Progenitor cell of endocrine pancreas (in vitro differentiated cells): ENCODE data around the gene ATP12A. TPM values are rescaled to one million over a fixed set of nuclear protein-coding genes. Genes with fewer than 3 reads are reported as not detected.
A peak's percentile ranks its signal among the peaks of the same experiment; 100 is the strongest.

Source experiments
- DNase-seq: peaks from one replicate; pipeline ENCODE4 v3.0.0; 2021; ENCODE audit warnings: low spot score; ENCODE audit not compliant: unreplicated experiment
- H3K27ac Mint-ChIP-seq: 2 replicates; pipeline ENCODE4 v1.8.0; 2021; ENCODE audit warnings: mild to moderate bottlenecking, moderate library complexity, mixed read lengths
- H3K27me3 Mint-ChIP-seq: 2 replicates; pipeline ENCODE4 v1.8.0; 2021; ENCODE audit warnings: mixed read lengths
- H3K36me3 Mint-ChIP-seq: 2 replicates; pipeline ENCODE4 v1.8.0; 2022; ENCODE audit warnings: mixed read lengths; ENCODE audit not compliant: insufficient read depth
- H3K4me1 Mint-ChIP-seq: 2 replicates; pipeline ENCODE4 v1.8.0; 2021; ENCODE audit warnings: low read depth, mixed read lengths
- H3K4me3 Mint-ChIP-seq: 2 replicates; pipeline ENCODE4 v1.8.0; 2021; ENCODE audit warnings: low read depth, mild to moderate bottlenecking, moderate library complexity, mixed read lengths
- H3K9me3 Mint-ChIP-seq: 2 replicates; pipeline ENCODE4 v1.8.0; 2021; ENCODE audit warnings: low read depth, mixed read lengths
- CTCF ChIP-seq: fragments of 200-600 bp; sonication (generic); IDR thresholded peaks from one replicate; pipeline ENCODE4 v1.5.0; 2021; ENCODE audit warnings: antibody characterized with exemption, mild to moderate bottlenecking; ENCODE audit not compliant: unreplicated experiment
- total RNA-seq: library from RNA; stranded (reverse); gene quantifications from 2 replicates; pipeline ENCODE4 v1.2.1, GENCODE V29; 2021

ATP12A gene
- total RNA-seq, 1 donor from 2014 or later, result 1.9 TPM

DNA sequence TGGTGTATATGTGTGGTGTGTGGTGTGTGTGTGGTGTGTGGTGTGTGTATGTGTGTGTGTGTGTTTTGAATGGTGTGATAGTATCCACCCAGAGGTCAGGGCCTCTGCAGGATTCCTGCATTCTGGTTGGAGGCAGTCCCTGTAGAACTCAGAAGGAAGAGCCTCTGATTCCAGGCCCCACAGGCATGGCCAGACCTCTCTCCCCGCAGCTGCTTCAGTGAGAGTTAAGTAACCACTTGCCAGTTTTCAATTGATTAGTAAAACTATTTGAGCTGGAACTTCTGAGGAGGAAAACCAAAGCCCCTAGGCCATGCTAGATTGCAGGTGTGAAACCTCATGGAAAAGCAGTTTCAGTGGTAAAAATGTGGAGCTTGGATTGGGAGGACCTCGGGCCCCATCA lies 2.1 kb downstream of the ATP12A start:
- Mint-ChIP-seq H3K36me3 (no peaks in the 10 kb centered on the region), H3K27me3 (peaks cover 23% of the 10 kb centered on the region), H3K9me3 (no peaks in the 10 kb centered on the region), H3K4me3 (no peak overlapping the region), H3K27ac (peak overlapping the region; percentile 84), H3K4me1 (peaks cover 34% of the 10 kb centered on the region)
- DNase-seq, result no peak
- no peak for TF ChIP-seq CTCF

GRCh38 chr13:24683351-24683750 lies 3.1 kb downstream of the ATP12A start:
- H3K4me1 Mint-ChIP-seq, result peaks cover 44% of the 10 kb centered on the region
- no peak overlapping the region for H3K4me3 Mint-ChIP-seq
- no peaks in the 10 kb centered on the region for H3K36me3 Mint-ChIP-seq
- peaks cover 15% of the 10 kb centered on the region for H3K27me3 Mint-ChIP-seq
- peak overlapping the region; percentile 80 for H3K27ac Mint-ChIP-seq
- TF ChIP-seq CTCF, result no peak
- no peak for DNase-seq
- no peaks in the 10 kb centered on the region for H3K9me3 Mint-ChIP-seq

GRCh38 chr13:24683838-24684599 lies 3.8 kb downstream of the ATP12A start:
- peak; percentile 91 for TF ChIP-seq CTCF
- Mint-ChIP-seq H3K4me1 (peaks cover 49% of the 10 kb centered on the region), H3K27me3 (peaks cover 11% of the 10 kb centered on the region), H3K36me3 (no peaks in the 10 kb centered on the region), H3K9me3 (no peaks in the 10 kb centered on the region), H3K27ac (peak overlapping the region; percentile 80), H3K4me3 (no peak overlapping the region)
- peak; percentile 67 for DNase-seq

GRCh38 chr13:24684600-24684998 lies 4.4 kb downstream of the ATP12A start:
- Mint-ChIP-seq H3K4me3 (no peak overlapping the region), H3K4me1 (peaks cover 50% of the 10 kb centered on the region), H3K27me3 (peaks cover 5% of the 10 kb centered on the region), H3K36me3 (no peaks in the 10 kb centered on the region), H3K27ac (no peak overlapping the region), H3K9me3 (no peaks in the 10 kb centered on the region)
- TF ChIP-seq CTCF, result no peak
- DNase-seq, result no peak

GRCh38 chr13:24685314-24685713 lies 5.1 kb downstream of the ATP12A start:
- no peaks in the 10 kb centered on the region for H3K9me3 Mint-ChIP-seq
- H3K4me3 Mint-ChIP-seq, result no peak overlapping the region
- peaks cover 46% of the 10 kb centered on the region for H3K4me1 Mint-ChIP-seq
- TF ChIP-seq CTCF, result no peak
- no peak for DNase-seq
- H3K27ac Mint-ChIP-seq, result no peak overlapping the region
- H3K27me3 Mint-ChIP-seq, result no peaks in the 10 kb centered on the region
- H3K36me3 Mint-ChIP-seq, result no peaks in the 10 kb centered on the region
